ENCODE data around the gene GNA15.

DNA sequence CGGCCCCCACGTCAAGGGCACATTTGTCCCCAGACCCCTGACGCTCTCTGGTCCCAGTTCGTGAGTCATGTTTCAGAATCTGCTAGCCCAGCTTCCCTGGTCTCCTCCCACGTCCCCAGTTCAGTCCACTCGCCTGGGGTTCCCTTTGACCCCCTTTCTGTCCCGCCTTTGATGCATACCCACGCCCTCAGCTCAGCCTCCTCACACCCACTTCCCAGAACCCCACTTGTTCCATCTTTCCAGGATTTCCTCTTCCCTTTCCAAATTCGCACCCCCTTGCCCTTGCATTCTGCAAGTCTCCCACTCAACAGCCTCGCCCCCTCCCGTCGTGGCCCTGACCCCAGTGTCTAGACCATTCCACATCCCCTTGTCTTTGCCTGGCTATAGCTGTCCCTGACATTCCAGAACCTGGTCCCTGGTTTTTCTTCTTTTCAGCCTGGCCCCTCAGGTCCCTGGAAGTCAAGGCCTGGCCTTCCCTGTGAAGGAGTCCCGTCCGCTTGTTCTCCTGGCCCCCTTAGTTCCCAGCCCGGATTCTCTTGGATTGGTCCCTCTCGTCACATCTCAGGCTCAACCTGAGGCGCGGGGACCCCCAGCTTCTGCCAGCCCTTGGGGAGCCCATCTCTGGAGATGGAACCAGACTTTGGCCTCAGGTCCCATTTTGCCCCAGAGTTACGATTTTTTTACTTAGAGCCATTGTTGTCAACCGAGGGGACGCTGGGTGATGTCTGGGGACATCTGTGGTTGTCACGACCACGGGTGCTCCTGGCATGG, 51.2 kb downstream of the GNA15 start:
- TF ChIP-seq, protein P1, sequence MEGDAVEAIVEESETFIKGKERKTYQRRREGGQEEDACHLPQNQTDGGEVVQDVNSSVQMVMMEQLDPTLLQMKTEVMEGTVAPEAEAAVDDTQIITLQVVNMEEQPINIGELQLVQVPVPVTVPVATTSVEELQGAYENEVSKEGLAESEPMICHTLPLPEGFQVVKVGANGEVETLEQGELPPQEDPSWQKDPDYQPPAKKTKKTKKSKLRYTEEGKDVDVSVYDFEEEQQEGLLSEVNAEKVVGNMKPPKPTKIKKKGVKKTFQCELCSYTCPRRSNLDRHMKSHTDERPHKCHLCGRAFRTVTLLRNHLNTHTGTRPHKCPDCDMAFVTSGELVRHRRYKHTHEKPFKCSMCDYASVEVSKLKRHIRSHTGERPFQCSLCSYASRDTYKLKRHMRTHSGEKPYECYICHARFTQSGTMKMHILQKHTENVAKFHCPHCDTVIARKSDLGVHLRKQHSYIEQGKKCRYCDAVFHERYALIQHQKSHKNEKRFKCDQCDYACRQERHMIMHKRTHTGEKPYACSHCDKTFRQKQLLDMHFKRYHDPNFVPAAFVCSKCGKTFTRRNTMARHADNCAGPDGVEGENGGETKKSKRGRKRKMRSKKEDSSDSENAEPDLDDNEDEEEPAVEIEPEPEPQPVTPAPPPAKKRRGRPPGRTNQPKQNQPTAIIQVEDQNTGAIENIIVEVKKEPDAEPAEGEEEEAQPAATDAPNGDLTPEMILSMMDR (IDR thresholded peaks at IDR 0.05; ENCODE audit: insufficient read depth, low read length): no peak
- TF ChIP-seq, protein P2, sequence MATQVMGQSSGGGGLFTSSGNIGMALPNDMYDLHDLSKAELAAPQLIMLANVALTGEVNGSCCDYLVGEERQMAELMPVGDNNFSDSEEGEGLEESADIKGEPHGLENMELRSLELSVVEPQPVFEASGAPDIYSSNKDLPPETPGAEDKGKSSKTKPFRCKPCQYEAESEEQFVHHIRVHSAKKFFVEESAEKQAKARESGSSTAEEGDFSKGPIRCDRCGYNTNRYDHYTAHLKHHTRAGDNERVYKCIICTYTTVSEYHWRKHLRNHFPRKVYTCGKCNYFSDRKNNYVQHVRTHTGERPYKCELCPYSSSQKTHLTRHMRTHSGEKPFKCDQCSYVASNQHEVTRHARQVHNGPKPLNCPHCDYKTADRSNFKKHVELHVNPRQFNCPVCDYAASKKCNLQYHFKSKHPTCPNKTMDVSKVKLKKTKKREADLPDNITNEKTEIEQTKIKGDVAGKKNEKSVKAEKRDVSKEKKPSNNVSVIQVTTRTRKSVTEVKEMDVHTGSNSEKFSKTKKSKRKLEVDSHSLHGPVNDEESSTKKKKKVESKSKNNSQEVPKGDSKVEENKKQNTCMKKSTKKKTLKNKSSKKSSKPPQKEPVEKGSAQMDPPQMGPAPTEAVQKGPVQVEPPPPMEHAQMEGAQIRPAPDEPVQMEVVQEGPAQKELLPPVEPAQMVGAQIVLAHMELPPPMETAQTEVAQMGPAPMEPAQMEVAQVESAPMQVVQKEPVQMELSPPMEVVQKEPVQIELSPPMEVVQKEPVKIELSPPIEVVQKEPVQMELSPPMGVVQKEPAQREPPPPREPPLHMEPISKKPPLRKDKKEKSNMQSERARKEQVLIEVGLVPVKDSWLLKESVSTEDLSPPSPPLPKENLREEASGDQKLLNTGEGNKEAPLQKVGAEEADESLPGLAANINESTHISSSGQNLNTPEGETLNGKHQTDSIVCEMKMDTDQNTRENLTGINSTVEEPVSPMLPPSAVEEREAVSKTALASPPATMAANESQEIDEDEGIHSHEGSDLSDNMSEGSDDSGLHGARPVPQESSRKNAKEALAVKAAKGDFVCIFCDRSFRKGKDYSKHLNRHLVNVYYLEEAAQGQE (IDR thresholded peaks at IDR 0.05; ENCODE audit: insufficient replicate concordance, low read depth): no peak
- TF ChIP-seq POLR2AphosphoS5 (IDR thresholded peaks at IDR 0.05; ENCODE audit: low read depth) (no peak), GABPA (IDR thresholded peaks at IDR 0.05; ENCODE audit: low read depth) (no peak), SPI1 (IDR thresholded peaks at IDR 0.05; ENCODE audit: borderline replicate concordance, low read depth) (no peak)

All from HL-60 (cell line).